Gastroesophageal sphincter (tissue), 3 donors: Measurements from ENCODE around the gene EFHD1.

Experiments
- CTCF ChIP-seq, 4 experiments: fragments of 200-600 bp in 2 of 4; fragments of 450-650 bp in 2 of 4; sonication (generic) in 1 of 4; IDR thresholded peaks; one replicate each; pipeline ENCODE4 v1.5.1; 2017 to 2019; ENCODE audit warnings: antibody characterized with exemption in 4 of 4, mild to moderate bottlenecking in 2 of 4, moderate library complexity in 2 of 4
- EP300 ChIP-seq: sonication (generic); formaldehyde crosslinking; IDR thresholded peaks from one replicate; pipeline ENCODE4 v1.6.1; 2017; ENCODE audit warnings: antibody characterized with exemption, mild to moderate bottlenecking
- POLR2A ChIP-seq, 2 donors: fragments of 450-650 bp; IDR thresholded peaks; one replicate each; pipeline ENCODE4 v1.6.1; 2017; ENCODE audit warnings: antibody characterized with exemption in 2 of 2, mild to moderate bottlenecking in 2 of 2, moderate library complexity in 1 of 2
- POLR2AphosphoS5 ChIP-seq: sonication (generic); formaldehyde crosslinking; IDR thresholded peaks from one replicate; pipeline ENCODE4 v1.6.1; 2017; ENCODE audit warnings: antibody characterized with exemption

GRCh38 chr2:232652505-232652851 is 19.1 kb downstream of the EFHD1 start:
- no peak for TF ChIP-seq POLR2A (IDR thresholded peaks at IDR 0.05)
- TF ChIP-seq CTCF (IDR thresholded peaks at IDR 0.05) = no peak
- TF ChIP-seq EP300 = no peak
- TF ChIP-seq POLR2AphosphoS5 = no peak
